Caco-2 (cell line): ENCODE results near the gene FIGLA. TPM values are rescaled to one million over a fixed set of nuclear protein-coding genes. Genes with fewer than 3 reads are reported as not detected.

ENCODE experiments used
- BruUV-seq: library from RNA; stranded (reverse); fragments of 400-500 nt; replicated peaks from 2 replicates; lab custom pipeline; 2021; lab: Mats Ljungman, UMichigan
- CTCF ChIA-PET: fragments of 300-600 bp; sonication (Branson Sonifier 250); formaldehyde crosslinking; loops from one replicate; lab custom pipeline; 2022; ENCODE audit warnings: antibody characterized with exemption; lab: Charles Lee
- POLR2A ChIA-PET: fragments of 300-600 bp; sonication (Branson Sonifier 250); formaldehyde crosslinking; loops from one replicate; lab custom pipeline; 2022; ENCODE audit warnings: antibody characterized with exemption; lab: Charles Lee
- DNase-seq, 2 experiments: peaks; one replicate each; pipeline versions ENCODE4 v3.0.0 to v3.0.0-alpha.2; 2020 to 2022
- H3K27me3 ChIP-seq: replicated peaks from 2 replicates; pipeline ENCODE4 v1.6.0; 2011; ENCODE audit warnings: low read length; ENCODE audit not compliant: control insufficient read depth, insufficient read depth
- H3K36me3 ChIP-seq: 2 replicates; pipeline ENCODE4 v1.5.1; 2011; ENCODE audit warnings: low read length; ENCODE audit not compliant: control insufficient read depth, insufficient read depth
- H3K4me1 ChIP-seq: fragments of 250-450 bp; sonication (Bioruptor Pico); 2 replicates; pipeline ENCODE4 v1.5.1; 2020; ENCODE audit warnings: mild to moderate bottlenecking
- H3K4me3 ChIP-seq: 2 replicates; pipeline ENCODE4 v1.5.1; 2011; ENCODE audit warnings: low read depth, mild to moderate bottlenecking, control low read depth, low read length
- H3K9me3 ChIP-seq: fragments of 250-450 bp; sonication (Bioruptor Pico); 2 replicates; pipeline ENCODE4 v1.5.1; 2020; ENCODE audit warnings: mild to moderate bottlenecking, moderate library complexity
- H3K27ac Mint-ChIP-seq: one replicate; pipeline ENCODE4 v1.8.0; 2022; ENCODE audit warnings: mixed read lengths; ENCODE audit not compliant: unreplicated experiment
- H3K27me3 Mint-ChIP-seq: one replicate; pipeline ENCODE4 v1.8.0; 2022; ENCODE audit warnings: mixed read lengths; ENCODE audit not compliant: insufficient read depth, unreplicated experiment
- H3K36me3 Mint-ChIP-seq: one replicate; pipeline ENCODE4 v1.8.0; 2022; ENCODE audit warnings: mild to moderate bottlenecking, mixed read lengths; ENCODE audit not compliant: insufficient read depth, unreplicated experiment
- H3K4me1 Mint-ChIP-seq: one replicate; pipeline ENCODE4 v1.8.0; 2022; ENCODE audit warnings: low read depth, mixed read lengths; ENCODE audit not compliant: unreplicated experiment
- H3K4me3 Mint-ChIP-seq: one replicate; pipeline ENCODE4 v1.8.0; 2022; ENCODE audit warnings: mild to moderate bottlenecking, moderate library complexity, mixed read lengths; ENCODE audit not compliant: unreplicated experiment
- H3K9me3 Mint-ChIP-seq: one replicate; pipeline ENCODE4 v1.8.0; 2022; ENCODE audit warnings: mixed read lengths; ENCODE audit not compliant: unreplicated experiment
- intact Hi-C: fragments of 100-400 bp; cut with micrococcal nuclease; formaldehyde crosslinking; loops from one replicate; pipeline ENCODE4 v1.10.0; 2022; ENCODE audit not compliant: unreplicated experiment
- total RNA-seq: library from RNA; stranded (reverse); gene quantifications from 2 replicates; pipeline ENCODE4 v1.2.3, GENCODE V29; 2022
- TF ChIP-seq, protein P1 (sequence below), 2 experiments: fragments of 200-600 bp in 1 of 2; IDR thresholded peaks; 1 replicate in 1 of 2; 2 replicates in 1 of 2; pipeline versions ENCODE4 v1.5.1 to v1.8.0; 2011 to 2022; ENCODE audit warnings: antibody characterized with exemption in 1 of 2, control low read depth in 1 of 2, inconsistent platforms in 1 of 2, low read depth in 1 of 2, low read length in 1 of 2, mild to moderate bottlenecking in 1 of 2, moderate library complexity in 1 of 2; ENCODE audit not compliant: insufficient read depth in 1 of 2, severe bottlenecking in 1 of 2, unreplicated experiment in 1 of 2

Gene FIGLA
- total RNA-seq, 1 experiment from 2014 or later = not detected

DNA sequence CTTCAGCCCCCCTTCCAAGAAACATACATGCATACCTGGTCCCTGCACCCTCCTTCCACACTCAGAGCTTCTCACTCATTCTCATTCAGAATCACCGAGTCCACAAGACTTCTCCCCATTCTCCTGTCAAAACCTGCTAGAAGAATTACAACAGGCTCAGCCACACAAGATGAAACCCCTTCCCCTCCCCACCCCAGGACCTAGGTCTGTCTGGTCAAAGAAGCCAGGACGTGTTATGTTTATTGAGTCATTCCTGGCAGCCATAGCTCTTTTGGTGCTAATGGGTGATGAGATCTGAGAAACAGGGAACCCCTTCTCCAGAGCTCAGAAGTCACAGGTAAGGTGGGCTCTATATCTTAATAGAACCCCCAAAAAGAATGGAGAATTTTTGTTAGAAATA, 21.0 kb downstream of the FIGLA start:
- Histone ChIP-seq H3K27me3 (peaks cover 4% of the 10 kb centered on the region), H3K9me3 (no peaks in the 10 kb centered on the region), H3K36me3 (no peaks in the 10 kb centered on the region), H3K4me1 (peaks cover 5% of the 10 kb centered on the region), H3K4me3 (no peak overlapping the region)
- TF ChIP-seq, protein P1, sequence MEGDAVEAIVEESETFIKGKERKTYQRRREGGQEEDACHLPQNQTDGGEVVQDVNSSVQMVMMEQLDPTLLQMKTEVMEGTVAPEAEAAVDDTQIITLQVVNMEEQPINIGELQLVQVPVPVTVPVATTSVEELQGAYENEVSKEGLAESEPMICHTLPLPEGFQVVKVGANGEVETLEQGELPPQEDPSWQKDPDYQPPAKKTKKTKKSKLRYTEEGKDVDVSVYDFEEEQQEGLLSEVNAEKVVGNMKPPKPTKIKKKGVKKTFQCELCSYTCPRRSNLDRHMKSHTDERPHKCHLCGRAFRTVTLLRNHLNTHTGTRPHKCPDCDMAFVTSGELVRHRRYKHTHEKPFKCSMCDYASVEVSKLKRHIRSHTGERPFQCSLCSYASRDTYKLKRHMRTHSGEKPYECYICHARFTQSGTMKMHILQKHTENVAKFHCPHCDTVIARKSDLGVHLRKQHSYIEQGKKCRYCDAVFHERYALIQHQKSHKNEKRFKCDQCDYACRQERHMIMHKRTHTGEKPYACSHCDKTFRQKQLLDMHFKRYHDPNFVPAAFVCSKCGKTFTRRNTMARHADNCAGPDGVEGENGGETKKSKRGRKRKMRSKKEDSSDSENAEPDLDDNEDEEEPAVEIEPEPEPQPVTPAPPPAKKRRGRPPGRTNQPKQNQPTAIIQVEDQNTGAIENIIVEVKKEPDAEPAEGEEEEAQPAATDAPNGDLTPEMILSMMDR (IDR thresholded peaks at IDR 0.05; ENCODE audit: insufficient read depth in 1 of 2, low read depth in 1 of 2, low read length in 1 of 2, severe bottlenecking in 1 of 2, unreplicated experiment in 1 of 2) = no peak
- ChIA-PET CTCF (no interaction called here), POLR2A (no interaction called here)
- BruUV-seq = no TSS peak
- intact Hi-C loops = no loop called here
- peaks cover 7% of the 10 kb centered on the region for H3K4me1 Mint-ChIP-seq
- peaks cover 4% of the 10 kb centered on the region for H3K36me3 Mint-ChIP-seq
- no peak overlapping the region for H3K27ac Mint-ChIP-seq
- H3K27me3 Mint-ChIP-seq = peaks cover 41% of the 10 kb centered on the region
- H3K4me3 Mint-ChIP-seq = no peak overlapping the region
- H3K9me3 Mint-ChIP-seq = peaks cover 7% of the 10 kb centered on the region
- no peak for DNase-seq

DNA sequence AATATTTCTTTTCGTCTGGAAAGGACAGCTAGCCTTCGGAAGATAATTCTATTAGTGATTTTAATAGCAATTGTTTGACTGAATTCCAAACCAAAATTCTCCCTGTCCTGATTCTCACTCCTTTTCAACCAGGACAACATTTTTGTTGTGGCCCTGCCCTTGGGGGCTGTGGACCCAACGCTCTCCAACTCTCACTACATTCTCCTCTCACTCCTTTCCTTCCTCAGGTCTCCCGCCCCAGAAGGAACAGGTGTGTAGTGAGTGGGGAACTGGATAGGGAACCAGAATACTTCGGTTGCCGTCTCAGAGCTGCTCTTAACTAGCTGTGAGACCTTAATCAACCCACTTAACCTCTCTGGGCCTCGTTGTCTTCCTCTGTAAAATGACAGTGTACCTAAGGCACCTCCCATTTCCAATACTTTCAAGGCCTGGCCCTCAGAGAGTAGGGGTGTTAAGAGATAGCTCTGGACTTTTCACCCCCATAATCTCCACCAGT, 21.8 kb downstream of the FIGLA start:
- peak overlapping the region; percentile 50 for H3K4me3 Mint-ChIP-seq
- TF ChIP-seq, protein P1 (IDR thresholded peaks at IDR 0.05; ENCODE audit: insufficient read depth in 1 of 2, low read depth in 1 of 2, low read length in 1 of 2, severe bottlenecking in 1 of 2, unreplicated experiment in 1 of 2) = no peak
- ChIA-PET POLR2A (no interaction called here), CTCF (interaction anchor here (0.6 kb wide), 1 partner anchor 209 kb away, joined by 3 read pairs; no protein-coding TSS in a partner anchor)
- no peaks in the 10 kb centered on the region for H3K36me3 ChIP-seq
- peaks cover 5% of the 10 kb centered on the region for H3K4me1 ChIP-seq
- peaks cover 7% of the 10 kb centered on the region for H3K4me1 Mint-ChIP-seq
- H3K27me3 ChIP-seq = peaks cover 4% of the 10 kb centered on the region
- no peaks in the 10 kb centered on the region for H3K9me3 ChIP-seq
- no peak overlapping the region for H3K27ac Mint-ChIP-seq
- H3K9me3 Mint-ChIP-seq = peaks cover under 1% of the 10 kb centered on the region
- intact Hi-C loops = no loop called here
- H3K27me3 Mint-ChIP-seq = peaks cover 34% of the 10 kb centered on the region
- peaks cover 4% of the 10 kb centered on the region for H3K36me3 Mint-ChIP-seq
- no TSS peak for BruUV-seq
- DNase-seq = no peak
- H3K4me3 ChIP-seq = no peak overlapping the region

DNA sequence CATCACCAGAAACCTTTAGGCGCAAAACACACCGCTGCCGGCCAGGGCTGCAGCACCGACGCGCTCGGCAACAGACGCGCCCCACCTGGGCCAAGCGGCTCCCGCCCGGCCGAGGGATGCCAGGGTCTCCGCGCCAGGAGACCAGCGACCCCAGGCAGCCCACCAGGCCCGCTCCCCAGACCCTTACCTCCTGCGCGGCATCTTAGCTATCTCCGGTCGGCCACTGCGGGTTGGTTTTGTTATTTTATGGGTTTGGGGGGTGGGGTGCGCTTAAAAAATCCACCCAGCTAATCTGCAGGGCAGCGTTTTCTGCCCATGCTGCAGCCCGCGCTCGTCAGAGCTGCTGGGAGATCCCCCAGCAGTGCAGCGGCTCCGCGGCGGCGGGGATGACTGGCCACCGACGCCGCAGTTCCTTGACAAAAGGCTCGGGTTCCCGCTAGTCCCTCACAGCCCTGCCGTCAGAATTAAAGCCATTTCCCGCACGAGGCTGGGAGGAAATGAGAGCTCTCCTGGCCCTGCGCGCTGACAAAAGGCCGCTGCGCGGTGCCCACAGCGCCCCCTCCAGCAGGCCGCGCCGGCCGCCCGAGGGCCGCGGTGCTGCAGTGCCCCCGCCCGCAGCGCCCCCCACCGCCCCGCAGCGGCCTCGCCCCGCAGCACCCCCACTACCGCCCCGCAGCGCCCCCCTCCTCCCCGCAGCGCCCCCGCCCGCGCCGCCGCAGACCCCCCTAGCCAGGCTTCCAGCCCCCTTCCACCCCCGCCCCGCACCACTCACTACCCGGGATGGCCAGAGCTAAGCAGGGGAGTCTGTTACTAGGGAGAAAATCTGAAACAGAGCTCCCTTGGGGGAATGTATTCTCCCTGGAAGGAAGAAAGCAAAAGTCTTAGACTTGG, 22.5 kb downstream of the FIGLA start, which contains the start of gene ADD2:
ADD2 (minus strand) TSS at position 502 of the 891 bp plus-strand sequence. CDS start 61,792 bp downstream, outside the sequence.
- Mint-ChIP-seq H3K27me3 (peaks cover 36% of the 10 kb centered on the region), H3K27ac (no peak within 1 kb of the TSS), H3K9me3 (no peaks in the 10 kb centered on the region), H3K4me3 (peak within 1 kb of the TSS; percentile 66), H3K4me1 (peaks cover 7% of the 10 kb centered on the region), H3K36me3 (peaks cover 4% of the 10 kb centered on the region)
- CTCF ChIA-PET = interaction anchor here (0.6 kb wide), 1 partner anchor 210 kb away, joined by 3 read pairs; no protein-coding TSS in a partner anchor
- no TSS peak for BruUV-seq
- Histone ChIP-seq H3K27me3 (peaks cover 4% of the 10 kb centered on the region), H3K4me1 (peaks cover 5% of the 10 kb centered on the region), H3K4me3 (peak within 1 kb of the TSS; percentile 20), H3K9me3 (no peaks in the 10 kb centered on the region), H3K36me3 (no peaks in the 10 kb centered on the region)
- TF ChIP-seq, protein P1 (IDR thresholded peaks at IDR 0.05; ENCODE audit: insufficient read depth in 1 of 2, low read depth in 1 of 2, low read length in 1 of 2, severe bottlenecking in 1 of 2, unreplicated experiment in 1 of 2) = peak; percentile 17 to 24
- intact Hi-C loops = no loop called here
- DNase-seq = peak in 1 of 2 experiments; percentile 40
- POLR2A ChIA-PET = no interaction called here
